ENCODE measurements around the gene FASTKD3.

Gene FASTKD3

DNA sequence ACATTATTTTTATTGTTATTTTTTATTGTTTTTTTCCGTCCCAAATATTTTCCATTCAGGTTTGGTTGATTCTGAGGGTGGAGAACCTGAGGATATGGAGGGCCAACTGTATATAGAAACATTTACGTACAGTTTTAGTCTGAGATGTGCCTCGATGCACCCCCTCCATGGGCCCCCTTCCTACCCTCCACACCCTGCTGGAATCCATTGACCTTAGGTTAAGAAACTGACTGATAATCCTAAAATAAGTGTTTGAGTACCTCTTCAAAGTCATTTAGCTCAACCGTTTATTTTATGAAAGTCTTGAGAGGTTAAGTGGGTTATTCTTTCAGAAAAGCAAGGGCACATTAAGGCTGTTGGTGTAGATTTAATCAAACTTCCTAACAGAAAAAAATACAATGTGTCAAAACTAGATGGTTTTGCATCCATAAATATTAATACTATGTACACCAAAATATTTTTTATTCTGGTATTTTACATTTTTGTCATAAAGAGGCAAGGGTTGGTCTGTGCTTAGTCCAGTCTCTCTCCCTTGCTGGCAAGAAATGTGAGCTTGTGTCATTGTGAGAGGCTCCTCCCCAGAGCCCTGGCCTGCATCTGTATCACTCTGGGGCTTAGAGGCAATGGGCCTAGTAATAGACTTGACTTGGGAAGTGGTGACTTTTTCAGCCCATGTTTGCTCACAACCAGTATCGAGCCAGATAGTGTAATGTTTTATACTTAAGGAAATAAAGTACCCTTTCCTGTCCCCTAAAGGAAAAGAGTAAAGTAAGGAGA, 15.8 kb upstream of the FASTKD3 start:
- Mint-ChIP-seq H3K4me1 (no peaks in the 10 kb centered on the region), H3K27me3 (ENCODE audit: low read depth) (no peaks in the 10 kb centered on the region), H3K9me3 (no peaks in the 10 kb centered on the region), H3K4me3 (no peak overlapping the region), H3K36me3 (ENCODE audit: low read depth) (peaks cover 56% of the 10 kb centered on the region), H3K27ac (no peak overlapping the region)
- TF ChIP-seq, protein P1, sequence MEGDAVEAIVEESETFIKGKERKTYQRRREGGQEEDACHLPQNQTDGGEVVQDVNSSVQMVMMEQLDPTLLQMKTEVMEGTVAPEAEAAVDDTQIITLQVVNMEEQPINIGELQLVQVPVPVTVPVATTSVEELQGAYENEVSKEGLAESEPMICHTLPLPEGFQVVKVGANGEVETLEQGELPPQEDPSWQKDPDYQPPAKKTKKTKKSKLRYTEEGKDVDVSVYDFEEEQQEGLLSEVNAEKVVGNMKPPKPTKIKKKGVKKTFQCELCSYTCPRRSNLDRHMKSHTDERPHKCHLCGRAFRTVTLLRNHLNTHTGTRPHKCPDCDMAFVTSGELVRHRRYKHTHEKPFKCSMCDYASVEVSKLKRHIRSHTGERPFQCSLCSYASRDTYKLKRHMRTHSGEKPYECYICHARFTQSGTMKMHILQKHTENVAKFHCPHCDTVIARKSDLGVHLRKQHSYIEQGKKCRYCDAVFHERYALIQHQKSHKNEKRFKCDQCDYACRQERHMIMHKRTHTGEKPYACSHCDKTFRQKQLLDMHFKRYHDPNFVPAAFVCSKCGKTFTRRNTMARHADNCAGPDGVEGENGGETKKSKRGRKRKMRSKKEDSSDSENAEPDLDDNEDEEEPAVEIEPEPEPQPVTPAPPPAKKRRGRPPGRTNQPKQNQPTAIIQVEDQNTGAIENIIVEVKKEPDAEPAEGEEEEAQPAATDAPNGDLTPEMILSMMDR (IDR thresholded peaks at IDR 0.05; ENCODE audit: unreplicated experiment in 3 of 3), result no peak

DNA sequence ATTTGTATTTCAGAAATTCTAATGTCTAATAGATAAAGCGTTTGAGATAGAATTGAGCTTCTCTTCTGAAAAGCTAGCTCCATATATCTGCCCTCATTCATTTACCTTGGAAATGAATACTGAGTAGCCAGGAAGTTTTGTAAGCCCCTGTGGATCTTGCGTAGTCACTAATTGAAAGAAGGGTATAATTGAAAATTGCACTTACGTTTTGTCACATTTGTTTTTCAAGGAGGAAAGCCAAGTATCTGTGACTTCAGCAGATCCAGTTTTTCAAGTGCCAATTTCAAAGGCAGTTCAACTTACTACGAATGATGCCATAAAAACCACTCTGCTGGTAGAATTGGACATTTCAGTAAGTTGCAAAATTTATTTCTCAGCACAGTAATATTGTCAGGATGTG, 14.1 kb upstream of the FASTKD3 start:
- Mint-ChIP-seq H3K27ac (no peak overlapping the region), H3K4me1 (no peaks in the 10 kb centered on the region), H3K27me3 (ENCODE audit: low read depth) (no peaks in the 10 kb centered on the region), H3K36me3 (ENCODE audit: low read depth) (peaks cover 55% of the 10 kb centered on the region), H3K4me3 (no peak overlapping the region), H3K9me3 (no peaks in the 10 kb centered on the region)
- TF ChIP-seq, protein P1 (IDR thresholded peaks at IDR 0.05; ENCODE audit: unreplicated experiment in 3 of 3), result no peak

DNA sequence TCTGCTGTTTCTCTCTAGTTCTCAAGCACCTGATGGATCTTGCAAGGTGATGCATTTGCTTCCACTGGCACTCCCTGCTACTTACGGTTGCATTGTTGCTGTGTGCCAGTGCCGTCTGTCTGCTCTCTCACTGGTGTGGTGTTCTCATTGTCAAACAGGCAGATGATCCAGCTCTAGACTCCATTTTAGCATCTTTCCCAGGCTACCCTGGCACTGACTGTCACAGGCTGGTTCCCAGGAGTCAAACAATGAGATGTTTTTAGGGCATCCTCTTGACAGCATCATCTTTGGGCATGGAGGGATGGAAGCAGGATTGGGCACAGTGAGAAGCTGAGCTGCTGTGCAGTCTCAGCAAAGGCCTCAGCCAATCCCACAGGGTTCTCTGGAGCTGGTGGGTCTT, 13.0 kb upstream of the FASTKD3 start:
- Mint-ChIP-seq H3K27me3 (ENCODE audit: low read depth) (no peaks in the 10 kb centered on the region), H3K36me3 (ENCODE audit: low read depth) (peaks cover 56% of the 10 kb centered on the region), H3K4me3 (no peak overlapping the region), H3K4me1 (no peaks in the 10 kb centered on the region), H3K9me3 (no peaks in the 10 kb centered on the region), H3K27ac (no peak overlapping the region)
- TF ChIP-seq, protein P1 (IDR thresholded peaks at IDR 0.05; ENCODE audit: unreplicated experiment in 3 of 3), result no peak

DNA sequence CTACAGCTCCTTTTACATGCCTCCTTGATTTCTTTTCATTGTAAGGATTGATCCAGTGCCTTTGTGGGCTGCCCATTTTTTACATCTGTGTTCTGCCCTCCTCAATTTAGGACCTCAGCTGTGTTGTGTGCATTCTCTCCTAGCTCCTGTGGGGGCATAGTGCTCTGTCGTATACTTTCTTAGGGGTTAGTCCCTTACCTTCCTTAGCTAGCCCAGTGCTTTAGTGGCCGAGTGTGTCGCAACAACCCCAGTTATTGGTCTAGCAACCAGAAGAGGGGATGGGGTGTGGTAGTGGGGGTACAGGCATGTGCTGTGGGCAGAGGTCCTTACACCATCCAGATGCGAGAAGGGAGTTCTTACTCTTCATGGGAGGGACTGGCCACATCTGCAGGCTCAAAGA, 12.3 kb upstream of the FASTKD3 start:
- Mint-ChIP-seq H3K36me3 (ENCODE audit: low read depth) (peaks cover 54% of the 10 kb centered on the region), H3K4me1 (no peaks in the 10 kb centered on the region), H3K27me3 (ENCODE audit: low read depth) (no peaks in the 10 kb centered on the region), H3K27ac (no peak overlapping the region), H3K9me3 (no peaks in the 10 kb centered on the region), H3K4me3 (no peak overlapping the region)
- TF ChIP-seq, protein P1 (IDR thresholded peaks at IDR 0.05; ENCODE audit: unreplicated experiment in 3 of 3), result no peak

DNA sequence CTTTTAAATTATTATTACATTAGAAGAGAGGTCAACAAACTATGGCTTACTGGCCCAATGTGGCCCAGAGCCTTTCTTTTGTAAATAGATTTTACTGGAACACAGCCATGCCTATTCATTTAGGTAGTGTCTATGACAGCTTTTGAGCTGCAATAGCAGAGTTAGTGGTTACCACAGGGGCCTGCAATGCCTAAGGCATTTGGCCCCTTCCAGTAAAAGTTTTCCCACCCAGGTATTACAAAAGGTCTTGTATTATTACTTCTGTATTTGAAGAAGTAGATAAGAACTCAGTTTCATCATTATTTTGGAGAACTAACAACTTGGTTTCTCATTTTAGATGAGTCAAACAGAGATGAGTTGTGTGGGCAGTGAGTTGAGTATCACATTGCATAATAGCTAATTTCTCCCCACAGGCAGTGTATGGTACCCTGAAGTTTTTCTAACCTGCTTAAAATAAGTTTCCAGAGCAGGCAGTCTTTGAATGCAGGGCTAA, 9.6 kb upstream of the FASTKD3 start:
- Mint-ChIP-seq H3K4me3 (no peak overlapping the region), H3K4me1 (no peaks in the 10 kb centered on the region), H3K9me3 (no peaks in the 10 kb centered on the region), H3K27ac (peak overlapping the region in 1 of 3 experiments; percentile 24), H3K27me3 (ENCODE audit: low read depth) (no peaks in the 10 kb centered on the region), H3K36me3 (ENCODE audit: low read depth) (peaks cover 59% of the 10 kb centered on the region)
- TF ChIP-seq, protein P1 (IDR thresholded peaks at IDR 0.05; ENCODE audit: unreplicated experiment in 3 of 3), result no peak

DNA sequence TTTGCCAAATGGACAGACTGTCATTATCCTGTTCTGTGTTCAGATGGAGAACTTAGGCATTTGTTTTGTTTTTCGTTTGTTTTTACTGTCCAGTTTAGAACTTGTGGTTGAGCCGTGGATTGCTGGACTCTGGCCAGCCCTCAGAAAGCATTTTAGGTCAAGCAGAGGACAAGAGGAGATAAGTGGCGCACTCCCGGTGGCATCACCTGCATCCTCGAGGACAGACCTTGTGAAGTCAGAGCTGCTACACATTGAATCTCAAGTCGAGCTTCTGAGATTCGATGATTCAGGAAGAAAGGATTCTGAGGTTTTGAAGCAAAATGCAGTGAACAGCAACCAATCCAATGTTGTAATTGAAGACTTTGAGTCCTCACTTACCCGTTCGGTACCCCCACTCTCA, 9.0 kb upstream of the FASTKD3 start:
- Mint-ChIP-seq H3K9me3 (no peaks in the 10 kb centered on the region), H3K4me1 (no peaks in the 10 kb centered on the region)

More for the DNA sequence above, 9.0 kb upstream of the FASTKD3 start:
- H3K27ac Mint-ChIP-seq, result peak overlapping the region in 1 of 3 experiments; percentile 13
- TF ChIP-seq, protein P1 (IDR thresholded peaks at IDR 0.05; ENCODE audit: unreplicated experiment in 3 of 3), result no peak
- H3K4me3 Mint-ChIP-seq, result no peak overlapping the region
- no peaks in the 10 kb centered on the region for H3K27me3 Mint-ChIP-seq (ENCODE audit: low read depth)
- H3K36me3 Mint-ChIP-seq (ENCODE audit: low read depth), result peaks cover 53% of the 10 kb centered on the region
